GOT3 (cell line): ENCODE results near the gene GNG8.

Source experiments
- DNase-seq: peaks from one replicate; lab custom pipeline; 2025; ENCODE audit warnings: mixed read lengths; lab: John Stamatoyannopoulos, UW

GNG8 gene

GRCh38 chr19:46602392-46603194 is 33.4 kb downstream of the GNG8 start:
- DNase-seq: no peak

GRCh38 chr19:46601318-46602224 is 34.4 kb downstream of the GNG8 start, which contains the start of gene CALM3:
CALM3 (plus strand) TSS chr19:46601330; CDS start chr19:46601435, 105 bp downstream.
- DNase-seq: no peak

GRCh38 chr19:46600384-46601317 is 35.4 kb downstream of the GNG8 start:
- DNase-seq: peak; percentile 91

GRCh38 chr19:46599716-46600373 is 36.2 kb downstream of the GNG8 start:
- DNase-seq: no peak

- no peak for DNase-seq
These were observed 37.6 kb downstream of the GNG8 start for GRCh38 chr19:46598372-46598917.

GRCh38 chr19:46596008-46596407 is 40.0 kb downstream of the GNG8 start:
- DNase-seq: no peak

- DNase-seq: no peak
These were observed 44.1 kb downstream of the GNG8 start for GRCh38 chr19:46591870-46592269.

GRCh38 chr19:46591254-46591653 is 44.7 kb downstream of the GNG8 start:
- DNase-seq: no peak

- DNase-seq: no peak
These were observed 48.1 kb downstream of the GNG8 start for GRCh38 chr19:46587861-46588260.

GRCh38 chr19:46586294-46586693 is 49.7 kb downstream of the GNG8 start:
- DNase-seq: no peak

- no peak for DNase-seq
These were observed 50.5 kb downstream of the GNG8 start for GRCh38 chr19:46585539-46585938.
